ENCODE data around the gene PCSK9. TPM values are rescaled to one million over a fixed set of nuclear protein-coding genes. Genes with fewer than 3 reads are reported as not detected.

The PCSK9 gene
- total RNA-seq, 4 donors from 2014 or later: 0.44 to 4.3 (median 2.5) TPM

- H3K4me1 ChIP-seq: no peaks in the 10 kb centered on the region
- peaks cover 0 to 4% (median 0%) of the 10 kb centered on the region in 4 donors for H3K9me3 ChIP-seq
- no peaks in the 10 kb centered on the region for H3K36me3 ChIP-seq
- no peak overlapping the region for H3K27ac ChIP-seq
- no peak for DNase-seq (ENCODE audit: low spot score in 2 of 2)
- TF ChIP-seq CTCF (IDR thresholded peaks at IDR 0.05): no peak
- TF ChIP-seq POLR2A (IDR thresholded peaks at IDR 0.05): no peak
- no peak for TF ChIP-seq EP300 (IDR thresholded peaks at IDR 0.05)
- no peaks in the 10 kb centered on the region for H3K27me3 ChIP-seq
- H3K4me3 ChIP-seq: no peak overlapping the region
- 81 to 87% methylated on average over 12 of the region's 12 CpGs for WGBS, 2 donors
These were observed 32.4 kb upstream of the PCSK9 start for GRCh38 chr1:55006931-55007330.

GRCh38 chr1:55007625-55008024 is 31.7 kb upstream of the PCSK9 start:
- 32 to 46% methylated on average over 3 of the region's 3 CpGs for WGBS, 2 donors
- no peak for DNase-seq (ENCODE audit: low spot score in 2 of 2)
- Histone ChIP-seq H3K4me3 (no peak overlapping the region), H3K27me3 (no peaks in the 10 kb centered on the region), H3K9me3 (peaks cover 0 to 4% (median 0%) of the 10 kb centered on the region in 4 donors), H3K36me3 (no peaks in the 10 kb centered on the region), H3K27ac (no peak overlapping the region), H3K4me1 (no peaks in the 10 kb centered on the region)
- no peak for TF ChIP-seq CTCF (IDR thresholded peaks at IDR 0.05)
- TF ChIP-seq POLR2A (IDR thresholded peaks at IDR 0.05): no peak
- no peak for TF ChIP-seq EP300 (IDR thresholded peaks at IDR 0.05)

GRCh38 chr1:55010194-55010886 is 29.0 kb upstream of the PCSK9 start:
- Histone ChIP-seq H3K27me3 (no peaks in the 10 kb centered on the region), H3K4me1 (no peaks in the 10 kb centered on the region), H3K36me3 (no peaks in the 10 kb centered on the region), H3K4me3 (no peak overlapping the region), H3K27ac (no peak overlapping the region), H3K9me3 (peaks cover 0 to 4% (median 0%) of the 10 kb centered on the region in 4 donors)
- no peak for DNase-seq (ENCODE audit: low spot score in 2 of 2)
- 76 to 89% methylated on average over 6 to 9 of the region's 9 CpGs for WGBS, 2 donors
- TF ChIP-seq CTCF (IDR thresholded peaks at IDR 0.05) (no peak), EP300 (IDR thresholded peaks at IDR 0.05) (no peak), POLR2A (IDR thresholded peaks at IDR 0.05) (no peak)

GRCh38 chr1:55010887-55011217 is 28.5 kb upstream of the PCSK9 start:
- TF ChIP-seq POLR2A (IDR thresholded peaks at IDR 0.05): no peak
- no peak for TF ChIP-seq CTCF (IDR thresholded peaks at IDR 0.05)
- TF ChIP-seq EP300 (IDR thresholded peaks at IDR 0.05): no peak
- H3K27ac ChIP-seq: no peak overlapping the region
- no peaks in the 10 kb centered on the region for H3K36me3 ChIP-seq
- no peak overlapping the region for H3K4me3 ChIP-seq
- no peaks in the 10 kb centered on the region for H3K27me3 ChIP-seq
- 82 to 83% methylated on average over 6 to 7 of the region's 7 CpGs for WGBS, 2 donors
- H3K9me3 ChIP-seq: peaks cover 0 to 4% (median 0%) of the 10 kb centered on the region in 4 donors
- no peak for DNase-seq (ENCODE audit: low spot score in 2 of 2)
- no peaks in the 10 kb centered on the region for H3K4me1 ChIP-seq

GRCh38 chr1:55012661-55013060 is 26.7 kb upstream of the PCSK9 start:
- Histone ChIP-seq H3K4me3 (no peak overlapping the region), H3K27me3 (peaks cover 0 to under 1% of the 10 kb centered on the region in 2 donors), H3K27ac (no peak overlapping the region), H3K4me1 (no peaks in the 10 kb centered on the region), H3K9me3 (peaks cover 0 to 6% (median 0%) of the 10 kb centered on the region in 4 donors), H3K36me3 (no peaks in the 10 kb centered on the region)
- no peak for TF ChIP-seq POLR2A (IDR thresholded peaks at IDR 0.05)
- no peak for TF ChIP-seq CTCF (IDR thresholded peaks at IDR 0.05)
- no peak for TF ChIP-seq EP300 (IDR thresholded peaks at IDR 0.05)
- DNase-seq (ENCODE audit: low spot score in 2 of 2): no peak
- WGBS, 2 donors: 86 to 89% methylated on average over 1 of the region's 1 CpG
